ENCODE measurements around the gene SCAPER. TPM values are rescaled to one million over a fixed set of nuclear protein-coding genes. Genes with fewer than 3 reads are reported as not detected.

Gene SCAPER
- total and polyA plus RNA-seq, 11 donors, result 6.7 to 53.9 (median 38.3) TPM

DNA sequence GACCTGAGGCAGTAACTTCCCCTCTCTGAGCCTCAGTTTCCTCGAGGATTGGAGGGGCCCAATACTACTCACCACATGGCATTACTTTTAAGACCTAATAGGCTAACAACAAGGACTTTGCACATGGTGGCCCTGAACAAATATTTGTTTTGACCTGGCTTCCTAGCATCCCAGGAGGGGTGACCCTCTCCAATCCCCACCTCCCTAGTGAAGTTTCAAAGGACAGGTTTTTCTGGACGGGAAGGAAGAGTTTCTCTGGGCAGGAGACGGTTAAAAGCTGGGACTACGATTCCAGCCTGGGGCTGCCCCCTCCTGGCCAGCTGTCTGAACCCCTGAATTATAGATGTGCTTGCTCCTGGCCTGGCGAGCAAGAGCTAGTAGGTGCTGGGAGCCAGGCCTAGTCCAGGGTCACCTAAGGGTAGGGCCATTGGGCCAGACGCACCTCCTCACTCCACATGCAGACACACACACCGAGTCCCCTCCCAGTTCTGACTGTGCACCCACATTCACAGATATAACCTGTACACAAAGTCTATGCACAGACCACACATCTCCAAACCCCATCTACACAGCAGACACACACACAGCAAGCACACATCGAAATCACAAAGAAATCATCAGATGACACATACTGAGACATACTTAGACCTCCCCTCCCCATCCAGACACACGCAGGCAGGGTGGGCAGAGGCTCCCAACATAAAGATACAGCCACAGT is 571.3 kb downstream of the SCAPER start:
- H3K27me3 ChIP-seq, result peaks cover 44 to 67% (median 62%) of the 10 kb centered on the region in 9 donors
- intact Hi-C loops (cut with DNase I), result loop anchor here in 7 of 10 donors (5.0 to 10.0 kb wide), 5 partner anchors 97 to 147 kb away; no protein-coding TSS in a partner anchor
- TF ChIP-seq POLR2A (IDR thresholded peaks at IDR 0.05), result no peak
- TF ChIP-seq, protein P1, sequence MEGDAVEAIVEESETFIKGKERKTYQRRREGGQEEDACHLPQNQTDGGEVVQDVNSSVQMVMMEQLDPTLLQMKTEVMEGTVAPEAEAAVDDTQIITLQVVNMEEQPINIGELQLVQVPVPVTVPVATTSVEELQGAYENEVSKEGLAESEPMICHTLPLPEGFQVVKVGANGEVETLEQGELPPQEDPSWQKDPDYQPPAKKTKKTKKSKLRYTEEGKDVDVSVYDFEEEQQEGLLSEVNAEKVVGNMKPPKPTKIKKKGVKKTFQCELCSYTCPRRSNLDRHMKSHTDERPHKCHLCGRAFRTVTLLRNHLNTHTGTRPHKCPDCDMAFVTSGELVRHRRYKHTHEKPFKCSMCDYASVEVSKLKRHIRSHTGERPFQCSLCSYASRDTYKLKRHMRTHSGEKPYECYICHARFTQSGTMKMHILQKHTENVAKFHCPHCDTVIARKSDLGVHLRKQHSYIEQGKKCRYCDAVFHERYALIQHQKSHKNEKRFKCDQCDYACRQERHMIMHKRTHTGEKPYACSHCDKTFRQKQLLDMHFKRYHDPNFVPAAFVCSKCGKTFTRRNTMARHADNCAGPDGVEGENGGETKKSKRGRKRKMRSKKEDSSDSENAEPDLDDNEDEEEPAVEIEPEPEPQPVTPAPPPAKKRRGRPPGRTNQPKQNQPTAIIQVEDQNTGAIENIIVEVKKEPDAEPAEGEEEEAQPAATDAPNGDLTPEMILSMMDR (IDR thresholded peaks at IDR 0.05), result peak in 4 of 12 donors; percentile 5 to 24 (median 8)
- H3K4me3 ChIP-seq, result no peak overlapping the region
- H3K4me1 ChIP-seq, result peaks cover 0 to 41% (median 20%) of the 10 kb centered on the region in 12 donors
- H3K9me3 ChIP-seq, result no peaks in the 10 kb centered on the region
- no peak overlapping the region for H3K27ac ChIP-seq
- DNase-seq (no peak), ATAC-seq (no peak)
- 48 to 58% (median 53%) methylated on average over 8 to 9 of the region's 9 CpGs for WGBS, 4 donors
- no peaks in the 10 kb centered on the region for H3K36me3 ChIP-seq

DNA sequence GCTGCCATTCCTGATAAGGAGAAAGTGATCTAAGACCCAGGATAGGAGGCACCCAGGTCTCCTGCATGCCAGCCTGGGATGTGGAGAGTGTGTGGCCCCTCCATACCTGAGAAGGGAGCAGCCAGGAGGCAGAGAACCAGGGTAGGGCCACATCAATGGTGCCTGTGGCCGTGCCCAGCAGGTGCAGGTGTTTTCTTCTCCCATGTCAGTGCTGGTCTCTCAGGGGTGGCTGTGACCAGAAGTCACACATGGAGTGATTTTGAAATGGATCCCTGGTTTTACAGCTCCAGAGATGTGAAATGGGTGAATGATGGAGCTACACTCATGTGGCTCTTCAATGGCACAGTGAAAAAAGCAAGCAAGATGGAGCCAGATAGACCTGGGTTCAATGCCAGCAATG is 571.8 kb downstream of the SCAPER start:
- H3K9me3 ChIP-seq, result no peaks in the 10 kb centered on the region
- no peak for ATAC-seq
- no peak for TF ChIP-seq POLR2A (IDR thresholded peaks at IDR 0.05)
- TF ChIP-seq, protein P1 (IDR thresholded peaks at IDR 0.05), result no peak
- 83 to 100% (median 97%) methylated on average over 1 of the region's 1 CpG for WGBS, 4 donors
- no peak overlapping the region for H3K27ac ChIP-seq
- intact Hi-C loops (cut with DNase I), result loop anchor here in 7 of 10 donors (5.0 to 10.0 kb wide), 5 partner anchors 96 to 146 kb away; no protein-coding TSS in a partner anchor
- H3K4me1 ChIP-seq, result peaks cover 0 to 35% (median 20%) of the 10 kb centered on the region in 12 donors
- no peak overlapping the region for H3K4me3 ChIP-seq
- H3K36me3 ChIP-seq, result no peaks in the 10 kb centered on the region
- DNase-seq, result no peak
- H3K27me3 ChIP-seq, result peaks cover 38 to 61% (median 56%) of the 10 kb centered on the region in 9 donors

DNA sequence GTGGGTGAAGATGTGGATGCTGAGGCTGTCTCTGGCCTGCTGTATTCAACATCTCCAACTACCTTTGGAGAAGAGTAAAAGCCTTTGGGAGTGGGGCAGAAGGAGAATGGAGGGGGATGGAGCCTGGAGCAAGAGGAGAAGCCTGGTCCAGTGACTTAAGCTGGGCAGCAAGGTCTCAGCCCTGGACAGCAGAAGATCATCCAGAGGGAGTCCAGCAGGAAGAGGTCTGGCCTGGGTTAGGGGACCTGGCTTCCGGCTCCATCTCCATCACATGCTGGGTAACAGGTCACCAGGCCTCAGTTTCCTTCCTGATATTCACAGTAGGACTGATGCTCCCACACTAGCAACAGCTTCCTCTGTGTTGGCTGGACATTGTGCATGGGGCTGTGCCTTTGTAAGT is 572.3 kb downstream of the SCAPER start:
- Histone ChIP-seq H3K4me3 (no peak overlapping the region), H3K27ac (no peak overlapping the region), H3K36me3 (no peaks in the 10 kb centered on the region), H3K4me1 (peaks cover 0 to 31% (median 16%) of the 10 kb centered on the region in 12 donors), H3K27me3 (peaks cover 33 to 57% (median 51%) of the 10 kb centered on the region in 9 donors), H3K9me3 (no peaks in the 10 kb centered on the region)
- ATAC-seq (no peak), DNase-seq (no peak)
- intact Hi-C loops (cut with DNase I), result loop anchor here in 7 of 10 donors (5.0 to 10.0 kb wide), 5 partner anchors 95 to 145 kb away; no protein-coding TSS in a partner anchor
- TF ChIP-seq, protein P1 (IDR thresholded peaks at IDR 0.05), result no peak
- no peak for TF ChIP-seq POLR2A (IDR thresholded peaks at IDR 0.05)
- WGBS, 4 donors, result 77 to 100% (median 83%) methylated on average over 1 of the region's 1 CpG

DNA sequence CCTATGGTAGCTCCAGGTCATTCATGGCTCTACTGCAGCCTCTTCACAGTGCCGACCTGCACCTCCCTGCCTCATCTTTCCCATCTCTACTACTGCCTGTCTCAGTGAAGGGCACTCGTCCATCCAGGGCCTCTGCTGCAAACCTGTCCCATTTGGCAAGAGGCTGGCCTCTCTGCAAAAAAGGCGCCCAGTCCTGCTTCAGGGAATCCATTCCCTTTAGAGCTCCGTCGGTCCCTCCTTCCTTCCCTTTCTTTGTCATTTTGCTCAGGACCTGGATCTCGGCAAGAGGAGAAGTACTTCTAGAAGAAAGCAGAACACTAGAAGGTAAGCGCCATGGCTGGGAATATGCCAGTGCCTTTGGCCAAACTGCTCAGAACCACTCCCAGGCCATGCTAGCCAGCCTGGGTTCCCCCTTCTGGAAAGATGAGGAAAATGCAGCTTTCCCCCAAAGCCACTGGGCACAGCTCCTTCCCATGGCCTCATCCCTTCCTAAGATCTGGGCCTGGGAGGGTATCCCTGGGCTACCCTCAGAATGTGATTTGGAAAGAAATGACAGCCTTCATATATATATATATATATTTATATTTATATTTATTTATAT is 575.0 kb downstream of the SCAPER start:
- no peaks in the 10 kb centered on the region for H3K9me3 ChIP-seq
- WGBS, 4 donors, result 59 to 74% (median 64%) methylated on average over 7 of the region's 7 CpGs
- H3K27me3 ChIP-seq, result peaks cover 7 to 42% (median 25%) of the 10 kb centered on the region in 9 donors
- H3K4me3 ChIP-seq, result no peak overlapping the region
- intact Hi-C loops (cut with DNase I), result loop anchor here (2.0 to 10.0 kb wide), 7 partner anchors 93 to 143 kb away; no protein-coding TSS in a partner anchor
- no peak overlapping the region for H3K27ac ChIP-seq
- H3K36me3 ChIP-seq, result no peaks in the 10 kb centered on the region
- TF ChIP-seq POLR2A (IDR thresholded peaks at IDR 0.05), result no peak
- TF ChIP-seq, protein P1 (IDR thresholded peaks at IDR 0.05), result peak; percentile 41 to 72 (median 58)
- H3K4me1 ChIP-seq, result peaks cover 0 to 7% (median 4%) of the 10 kb centered on the region in 12 donors
- peak; percentile 62 to 83 (median 73) for ATAC-seq
- DNase-seq, result peak in 4 of 5 donors; percentile 40 to 63 (median 50)
